WTC11 (cell line): ENCODE measurements around the gene GFPT2. TPM values are rescaled to one million over a fixed set of nuclear protein-coding genes. Genes with fewer than 3 reads are reported as not detected.

Experiments
- ATAC-seq: fragments of 200-7000 bp; cut with Tn5 transposase; 2 replicates; pipeline ENCODE4 v1.10.0; 2021; ENCODE audit warnings: mild to moderate bottlenecking, moderate library complexity
- CTCF ChIA-PET: fragments of 300-600 bp; sonication (Branson Sonifier 250); formaldehyde crosslinking; loops from one replicate; lab custom pipeline; 2021; ENCODE audit warnings: antibody characterized with exemption; lab: Charles Lee
- POLR2A ChIA-PET: fragments of 350-600 bp; sonication (Branson Sonifier 250); formaldehyde crosslinking; loops from one replicate; lab custom pipeline; 2021; ENCODE audit warnings: antibody characterized with exemption; lab: Charles Lee
- DNase-seq: peaks from one replicate; pipeline ENCODE4 v3.0.0; 2021; ENCODE audit warnings: low spot score
- H3K27ac Mint-ChIP-seq: 2 replicates; pipeline ENCODE4 v1.8.0; 2021; ENCODE audit warnings: mixed read lengths
- H3K27me3 Mint-ChIP-seq: 2 replicates; pipeline ENCODE4 v1.8.0; 2021; ENCODE audit warnings: low read depth, mild to moderate bottlenecking, moderate library complexity, mixed read lengths
- H3K36me3 Mint-ChIP-seq: 2 replicates; pipeline ENCODE4 v1.8.0; 2021; ENCODE audit warnings: mixed read lengths
- H3K4me1 Mint-ChIP-seq: 2 replicates; pipeline ENCODE4 v1.8.0; 2022; ENCODE audit warnings: mixed read lengths
- H3K4me3 Mint-ChIP-seq: 2 replicates; pipeline ENCODE4 v1.8.0; 2021; ENCODE audit warnings: mild to moderate bottlenecking, moderate library complexity, mixed read lengths
- H3K9me3 Mint-ChIP-seq: 2 replicates; pipeline ENCODE4 v1.8.0; 2021; ENCODE audit warnings: mixed read lengths
- CREM ChIP-seq: sonication (generic); formaldehyde crosslinking; IDR thresholded peaks from 2 replicates; pipeline ENCODE4 v1.8.1; 2022; ENCODE audit warnings: mild to moderate bottlenecking, missing genetic modification reagents, moderate library complexity
- GABPB1 ChIP-seq: sonication (generic); formaldehyde crosslinking; IDR thresholded peaks from 2 replicates; pipeline ENCODE4 v1.8.1; 2023; ENCODE audit warnings: mild to moderate bottlenecking, missing genetic modification reagents
- HMGXB4 ChIP-seq: sonication (generic); formaldehyde crosslinking; IDR thresholded peaks from 2 replicates; pipeline ENCODE4 v1.8.1; 2023; ENCODE audit warnings: mild to moderate bottlenecking, moderate library complexity, missing genetic modification reagents
- IRF1 ChIP-seq: sonication (generic); formaldehyde crosslinking; IDR thresholded peaks from 2 replicates; pipeline ENCODE4 v1.8.0; 2023; ENCODE audit warnings: missing genetic modification reagents
- MAX ChIP-seq: sonication (generic); formaldehyde crosslinking; IDR thresholded peaks from 2 replicates; pipeline ENCODE4 v1.8.0; 2022; ENCODE audit warnings: mild to moderate bottlenecking, missing genetic modification reagents
- MXD4 ChIP-seq: fragments of 250-450 bp; sonication (Bioruptor Pico); IDR thresholded peaks from 2 replicates; pipeline ENCODE4 v1.8.0; 2021; ENCODE audit warnings: mild to moderate bottlenecking, moderate library complexity, borderline replicate concordance
- OVOL2 ChIP-seq: fragments of 250-450 bp; sonication (Bioruptor Pico); IDR thresholded peaks from 2 replicates; pipeline ENCODE4 v1.9.0; 2021; ENCODE audit warnings: mild to moderate bottlenecking, borderline replicate concordance
- ZBTB21 ChIP-seq: sonication (generic); formaldehyde crosslinking; IDR thresholded peaks from 2 replicates; pipeline ENCODE4 v1.8.1; 2023; ENCODE audit warnings: mild to moderate bottlenecking, missing genetic modification reagents, borderline replicate concordance
- ZNF219 ChIP-seq: sonication (generic); formaldehyde crosslinking; IDR thresholded peaks from 2 replicates; pipeline ENCODE4 v1.8.0; 2023; ENCODE audit warnings: missing genetic modification reagents, mild to moderate bottlenecking, borderline replicate concordance
- ZNF317 ChIP-seq: sonication (generic); formaldehyde crosslinking; IDR thresholded peaks from 2 replicates; pipeline ENCODE4 v1.8.1; 2023; ENCODE audit warnings: low read depth, mild to moderate bottlenecking, moderate library complexity, missing genetic modification reagents, borderline replicate concordance
- ZNF416 ChIP-seq: fragments of 250-450 bp; sonication (Bioruptor Pico); IDR thresholded peaks from 2 replicates; pipeline ENCODE4 v1.9.0; 2021; ENCODE audit warnings: mild to moderate bottlenecking, inconsistent platforms
- ZNF425 ChIP-seq: fragments of 250-450 bp; sonication (Bioruptor Pico); conservative IDR thresholded peaks from 2 replicates; pipeline ENCODE4 v1.9.0; 2021; ENCODE audit warnings: mild to moderate bottlenecking
- ZSCAN18 ChIP-seq: fragments of 250-450 bp; sonication (Bioruptor Pico); IDR thresholded peaks from 2 replicates; pipeline ENCODE4 v2.1.2; 2022; ENCODE audit warnings: mild to moderate bottlenecking, moderate library complexity
- total RNA-seq: library from RNA; stranded (reverse); gene quantifications from 3 replicates; pipeline ENCODE4 v1.2.3, GENCODE V29; 2021
- TF ChIP-seq, protein P1 (sequence below): fragments of 250-450 bp; sonication (Bioruptor Pico); IDR thresholded peaks from 2 replicates; pipeline ENCODE4 v1.9.0; 2021; ENCODE audit warnings: mild to moderate bottlenecking, borderline replicate concordance
- TF ChIP-seq, protein P2 (sequence below): sonication (generic); formaldehyde crosslinking; IDR thresholded peaks from 2 replicates; pipeline ENCODE4 v1.8.1; 2023; ENCODE audit warnings: mild to moderate bottlenecking, missing genetic modification reagents
- TF ChIP-seq, protein P3 (sequence below): sonication (generic); formaldehyde crosslinking; IDR thresholded peaks from 2 replicates; pipeline ENCODE4 v1.8.1; 2023; ENCODE audit warnings: mild to moderate bottlenecking, missing genetic modification reagents, moderate library complexity
- TF ChIP-seq, protein P4 (sequence below): sonication (generic); formaldehyde crosslinking; IDR thresholded peaks from 2 replicates; pipeline ENCODE4 v1.8.0; 2022; ENCODE audit warnings: mild to moderate bottlenecking, missing genetic modification reagents
- TF ChIP-seq, protein P5 (sequence below): sonication (generic); formaldehyde crosslinking; IDR thresholded peaks from 2 replicates; pipeline ENCODE4 v1.8.1; 2022; ENCODE audit warnings: low read depth, missing genetic modification reagents, borderline replicate concordance
- TF ChIP-seq, protein P6 (sequence below): sonication (generic); formaldehyde crosslinking; IDR thresholded peaks from 2 replicates; pipeline ENCODE4 v1.8.1; 2022; ENCODE audit warnings: low read depth, mild to moderate bottlenecking, moderate library complexity, missing genetic modification reagents, borderline replicate concordance

GFPT2 gene
- total RNA-seq, 1 experiment from 2014 or later = 124 TPM

DNA sequence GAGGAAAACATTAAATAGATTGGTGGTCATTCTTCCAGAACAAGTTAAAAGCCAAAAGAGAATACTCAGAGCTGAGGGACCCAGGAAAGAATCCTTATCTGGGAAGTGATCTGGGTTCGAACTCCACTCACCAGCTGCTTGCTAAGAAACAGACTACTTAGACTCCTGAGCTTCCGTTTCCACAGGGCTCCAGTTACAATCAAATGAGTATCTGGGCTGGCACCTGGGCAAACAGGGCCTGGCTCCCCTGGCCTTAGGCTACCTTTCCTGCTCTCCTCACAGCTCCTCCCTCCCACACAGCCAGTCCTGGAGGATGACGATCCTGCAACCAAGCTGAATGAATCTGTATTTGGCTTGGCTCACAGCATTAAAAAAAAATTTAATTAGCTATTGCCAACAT, 63.7 kb downstream of the GFPT2 start:
- TF ChIP-seq HMGXB4 (CRISPR knock-in tag) (no peak), MXD4 (no peak), OVOL2 (CRISPR knock-in tag) (no peak), ZNF317 (CRISPR knock-in tag) (no peak), ZNF219 (CRISPR knock-in tag) (no peak), GABPB1 (no peak), ZSCAN18 (CRISPR knock-in tag) (no peak), ZNF416 (CRISPR knock-in tag) (no peak), ZNF425 (no peak), CREM (CRISPR knock-in tag) (no peak), ZBTB21 (CRISPR knock-in tag) (no peak), MAX (no peak), IRF1 (CRISPR knock-in tag) (no peak)
- TF ChIP-seq, protein P1, sequence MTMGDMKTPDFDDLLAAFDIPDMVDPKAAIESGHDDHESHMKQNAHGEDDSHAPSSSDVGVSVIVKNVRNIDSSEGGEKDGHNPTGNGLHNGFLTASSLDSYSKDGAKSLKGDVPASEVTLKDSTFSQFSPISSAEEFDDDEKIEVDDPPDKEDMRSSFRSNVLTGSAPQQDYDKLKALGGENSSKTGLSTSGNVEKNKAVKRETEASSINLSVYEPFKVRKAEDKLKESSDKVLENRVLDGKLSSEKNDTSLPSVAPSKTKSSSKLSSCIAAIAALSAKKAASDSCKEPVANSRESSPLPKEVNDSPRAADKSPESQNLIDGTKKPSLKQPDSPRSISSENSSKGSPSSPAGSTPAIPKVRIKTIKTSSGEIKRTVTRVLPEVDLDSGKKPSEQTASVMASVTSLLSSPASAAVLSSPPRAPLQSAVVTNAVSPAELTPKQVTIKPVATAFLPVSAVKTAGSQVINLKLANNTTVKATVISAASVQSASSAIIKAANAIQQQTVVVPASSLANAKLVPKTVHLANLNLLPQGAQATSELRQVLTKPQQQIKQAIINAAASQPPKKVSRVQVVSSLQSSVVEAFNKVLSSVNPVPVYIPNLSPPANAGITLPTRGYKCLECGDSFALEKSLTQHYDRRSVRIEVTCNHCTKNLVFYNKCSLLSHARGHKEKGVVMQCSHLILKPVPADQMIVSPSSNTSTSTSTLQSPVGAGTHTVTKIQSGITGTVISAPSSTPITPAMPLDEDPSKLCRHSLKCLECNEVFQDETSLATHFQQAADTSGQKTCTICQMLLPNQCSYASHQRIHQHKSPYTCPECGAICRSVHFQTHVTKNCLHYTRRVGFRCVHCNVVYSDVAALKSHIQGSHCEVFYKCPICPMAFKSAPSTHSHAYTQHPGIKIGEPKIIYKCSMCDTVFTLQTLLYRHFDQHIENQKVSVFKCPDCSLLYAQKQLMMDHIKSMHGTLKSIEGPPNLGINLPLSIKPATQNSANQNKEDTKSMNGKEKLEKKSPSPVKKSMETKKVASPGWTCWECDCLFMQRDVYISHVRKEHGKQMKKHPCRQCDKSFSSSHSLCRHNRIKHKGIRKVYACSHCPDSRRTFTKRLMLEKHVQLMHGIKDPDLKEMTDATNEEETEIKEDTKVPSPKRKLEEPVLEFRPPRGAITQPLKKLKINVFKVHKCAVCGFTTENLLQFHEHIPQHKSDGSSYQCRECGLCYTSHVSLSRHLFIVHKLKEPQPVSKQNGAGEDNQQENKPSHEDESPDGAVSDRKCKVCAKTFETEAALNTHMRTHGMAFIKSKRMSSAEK (CRISPR knock-in tag) = no peak
- TF ChIP-seq, protein P2, sequence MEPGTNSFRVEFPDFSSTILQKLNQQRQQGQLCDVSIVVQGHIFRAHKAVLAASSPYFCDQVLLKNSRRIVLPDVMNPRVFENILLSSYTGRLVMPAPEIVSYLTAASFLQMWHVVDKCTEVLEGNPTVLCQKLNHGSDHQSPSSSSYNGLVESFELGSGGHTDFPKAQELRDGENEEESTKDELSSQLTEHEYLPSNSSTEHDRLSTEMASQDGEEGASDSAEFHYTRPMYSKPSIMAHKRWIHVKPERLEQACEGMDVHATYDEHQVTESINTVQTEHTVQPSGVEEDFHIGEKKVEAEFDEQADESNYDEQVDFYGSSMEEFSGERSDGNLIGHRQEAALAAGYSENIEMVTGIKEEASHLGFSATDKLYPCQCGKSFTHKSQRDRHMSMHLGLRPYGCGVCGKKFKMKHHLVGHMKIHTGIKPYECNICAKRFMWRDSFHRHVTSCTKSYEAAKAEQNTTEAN = no peak
- TF ChIP-seq, protein P3, sequence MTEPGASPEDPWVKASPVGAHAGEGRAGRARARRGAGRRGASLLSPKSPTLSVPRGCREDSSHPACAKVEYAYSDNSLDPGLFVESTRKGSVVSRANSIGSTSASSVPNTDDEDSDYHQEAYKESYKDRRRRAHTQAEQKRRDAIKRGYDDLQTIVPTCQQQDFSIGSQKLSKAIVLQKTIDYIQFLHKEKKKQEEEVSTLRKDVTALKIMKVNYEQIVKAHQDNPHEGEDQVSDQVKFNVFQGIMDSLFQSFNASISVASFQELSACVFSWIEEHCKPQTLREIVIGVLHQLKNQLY (CRISPR knock-in tag) = no peak
- TF ChIP-seq, protein P4, sequence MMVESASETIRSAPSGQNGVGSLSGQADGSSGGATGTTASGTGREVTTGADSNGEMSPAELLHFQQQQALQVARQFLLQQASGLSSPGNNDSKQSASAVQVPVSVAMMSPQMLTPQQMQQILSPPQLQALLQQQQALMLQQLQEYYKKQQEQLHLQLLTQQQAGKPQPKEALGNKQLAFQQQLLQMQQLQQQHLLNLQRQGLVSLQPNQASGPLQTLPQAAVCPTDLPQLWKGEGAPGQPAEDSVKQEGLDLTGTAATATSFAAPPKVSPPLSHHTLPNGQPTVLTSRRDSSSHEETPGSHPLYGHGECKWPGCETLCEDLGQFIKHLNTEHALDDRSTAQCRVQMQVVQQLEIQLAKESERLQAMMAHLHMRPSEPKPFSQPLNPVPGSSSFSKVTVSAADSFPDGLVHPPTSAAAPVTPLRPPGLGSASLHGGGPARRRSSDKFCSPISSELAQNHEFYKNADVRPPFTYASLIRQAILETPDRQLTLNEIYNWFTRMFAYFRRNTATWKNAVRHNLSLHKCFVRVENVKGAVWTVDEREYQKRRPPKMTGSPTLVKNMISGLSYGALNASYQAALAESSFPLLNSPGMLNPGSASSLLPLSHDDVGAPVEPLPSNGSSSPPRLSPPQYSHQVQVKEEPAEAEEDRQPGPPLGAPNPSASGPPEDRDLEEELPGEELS (CRISPR knock-in tag) = no peak
- TF ChIP-seq, protein P5, sequence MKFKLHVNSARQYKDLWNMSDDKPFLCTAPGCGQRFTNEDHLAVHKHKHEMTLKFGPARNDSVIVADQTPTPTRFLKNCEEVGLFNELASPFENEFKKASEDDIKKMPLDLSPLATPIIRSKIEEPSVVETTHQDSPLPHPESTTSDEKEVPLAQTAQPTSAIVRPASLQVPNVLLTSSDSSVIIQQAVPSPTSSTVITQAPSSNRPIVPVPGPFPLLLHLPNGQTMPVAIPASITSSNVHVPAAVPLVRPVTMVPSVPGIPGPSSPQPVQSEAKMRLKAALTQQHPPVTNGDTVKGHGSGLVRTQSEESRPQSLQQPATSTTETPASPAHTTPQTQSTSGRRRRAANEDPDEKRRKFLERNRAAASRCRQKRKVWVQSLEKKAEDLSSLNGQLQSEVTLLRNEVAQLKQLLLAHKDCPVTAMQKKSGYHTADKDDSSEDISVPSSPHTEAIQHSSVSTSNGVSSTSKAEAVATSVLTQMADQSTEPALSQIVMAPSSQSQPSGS (CRISPR knock-in tag) = no peak
- TF ChIP-seq, protein P6, sequence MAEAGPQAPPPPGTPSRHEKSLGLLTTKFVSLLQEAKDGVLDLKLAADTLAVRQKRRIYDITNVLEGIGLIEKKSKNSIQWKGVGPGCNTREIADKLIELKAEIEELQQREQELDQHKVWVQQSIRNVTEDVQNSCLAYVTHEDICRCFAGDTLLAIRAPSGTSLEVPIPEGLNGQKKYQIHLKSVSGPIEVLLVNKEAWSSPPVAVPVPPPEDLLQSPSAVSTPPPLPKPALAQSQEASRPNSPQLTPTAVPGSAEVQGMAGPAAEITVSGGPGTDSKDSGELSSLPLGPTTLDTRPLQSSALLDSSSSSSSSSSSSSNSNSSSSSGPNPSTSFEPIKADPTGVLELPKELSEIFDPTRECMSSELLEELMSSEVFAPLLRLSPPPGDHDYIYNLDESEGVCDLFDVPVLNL = no peak
- H3K27ac Mint-ChIP-seq = no peak overlapping the region
- CTCF ChIA-PET = interaction anchor here (0.9 to 4.5 kb wide), 8 partner anchors 26 to 195 kb away, joined by 4 to 21 read pairs (median 7); partner anchors contain the start of gene RASGEF1C
- H3K27me3 Mint-ChIP-seq = no peaks in the 10 kb centered on the region
- no peak overlapping the region for H3K4me3 Mint-ChIP-seq
- no peak for DNase-seq
- no peaks in the 10 kb centered on the region for H3K9me3 Mint-ChIP-seq
- peaks cover 24% of the 10 kb centered on the region for H3K36me3 Mint-ChIP-seq
- peaks cover 55% of the 10 kb centered on the region for H3K4me1 Mint-ChIP-seq
- ATAC-seq = no peak
- POLR2A ChIA-PET = no interaction called here
